Activated CD4-positive, alpha-beta T cell treated with anti-CD3 and anti-CD28 coated beads, Interleukin-2, amount 10 ng/mL, durations not matched to agents 7 days and 5 days (primary cell): ENCODE results near the gene PLPP1. TPM values are rescaled to one million over a fixed set of nuclear protein-coding genes. Genes with fewer than 3 reads are reported as not detected.

Experiments used
- CTCF ChIA-PET: fragments of 350-600 bp; sonication (Branson Sonifier 250); formaldehyde crosslinking; loops from one replicate; lab custom pipeline; 2021; ENCODE audit warnings: antibody characterized with exemption; lab: Charles Lee
- POLR2A ChIA-PET: fragments of 350-600 bp; sonication (Branson Sonifier 250); formaldehyde crosslinking; loops from one replicate; lab custom pipeline; 2021; ENCODE audit warnings: antibody characterized with exemption; lab: Charles Lee
- DNase-seq: peaks from one replicate; pipeline ENCODE4 v3.0.0-alpha.2; 2020
- H3K27ac Mint-ChIP-seq: one replicate; pipeline ENCODE4 v1.8.0; 2021; ENCODE audit warnings: mild to moderate bottlenecking, moderate library complexity, mixed read lengths
- H3K27me3 Mint-ChIP-seq: one replicate; pipeline ENCODE4 v1.8.0; 2021; ENCODE audit warnings: mixed read lengths
- H3K36me3 Mint-ChIP-seq: one replicate; pipeline ENCODE4 v1.8.0; 2021; ENCODE audit warnings: low read depth, mixed read lengths
- H3K4me1 Mint-ChIP-seq: one replicate; pipeline ENCODE4 v1.8.0; 2021; ENCODE audit warnings: mixed read lengths
- H3K4me3 Mint-ChIP-seq: one replicate; pipeline ENCODE4 v1.8.0; 2021; ENCODE audit warnings: mild to moderate bottlenecking, moderate library complexity, mixed read lengths
- H3K9me3 Mint-ChIP-seq: one replicate; pipeline ENCODE4 v1.8.0; 2021; ENCODE audit warnings: mixed read lengths
- total RNA-seq, 2 experiments: library from RNA; stranded (reverse); gene quantifications; one replicate each; pipeline ENCODE4 v1.2.3, GENCODE V29; 2021

PLPP1 gene
- total RNA-seq, 2 experiments from 2014 or later = 15.3 to 18.3 TPM

DNA sequence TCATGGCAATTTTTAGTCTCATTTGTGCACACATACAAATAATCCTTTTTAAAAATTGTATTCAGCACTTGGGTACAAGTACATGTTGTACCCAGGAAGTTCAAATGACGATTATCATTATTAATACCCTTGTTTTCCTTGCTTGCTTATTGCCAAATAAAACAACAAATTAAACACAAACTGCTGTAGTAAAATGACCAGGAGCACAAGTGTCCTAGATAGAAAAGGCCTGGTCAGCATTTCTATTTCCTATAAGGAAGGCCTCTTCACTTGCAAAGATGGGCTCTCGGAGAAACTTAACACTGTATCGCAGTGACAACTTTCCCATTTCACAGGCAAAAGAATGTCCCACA is 34.7 kb upstream of the PLPP1 start:
- H3K27ac Mint-ChIP-seq = no peak overlapping the region
- POLR2A ChIA-PET = no interaction called here
- no peaks in the 10 kb centered on the region for H3K36me3 Mint-ChIP-seq
- no peaks in the 10 kb centered on the region for H3K27me3 Mint-ChIP-seq
- no peaks in the 10 kb centered on the region for H3K9me3 Mint-ChIP-seq
- H3K4me1 Mint-ChIP-seq = peaks cover 9% of the 10 kb centered on the region
- no peak for DNase-seq
- CTCF ChIA-PET = interaction anchor here (1.2 kb wide), 1 partner anchor 28 kb away, joined by 3 read pairs; no protein-coding TSS in a partner anchor
- no peak overlapping the region for H3K4me3 Mint-ChIP-seq

DNA sequence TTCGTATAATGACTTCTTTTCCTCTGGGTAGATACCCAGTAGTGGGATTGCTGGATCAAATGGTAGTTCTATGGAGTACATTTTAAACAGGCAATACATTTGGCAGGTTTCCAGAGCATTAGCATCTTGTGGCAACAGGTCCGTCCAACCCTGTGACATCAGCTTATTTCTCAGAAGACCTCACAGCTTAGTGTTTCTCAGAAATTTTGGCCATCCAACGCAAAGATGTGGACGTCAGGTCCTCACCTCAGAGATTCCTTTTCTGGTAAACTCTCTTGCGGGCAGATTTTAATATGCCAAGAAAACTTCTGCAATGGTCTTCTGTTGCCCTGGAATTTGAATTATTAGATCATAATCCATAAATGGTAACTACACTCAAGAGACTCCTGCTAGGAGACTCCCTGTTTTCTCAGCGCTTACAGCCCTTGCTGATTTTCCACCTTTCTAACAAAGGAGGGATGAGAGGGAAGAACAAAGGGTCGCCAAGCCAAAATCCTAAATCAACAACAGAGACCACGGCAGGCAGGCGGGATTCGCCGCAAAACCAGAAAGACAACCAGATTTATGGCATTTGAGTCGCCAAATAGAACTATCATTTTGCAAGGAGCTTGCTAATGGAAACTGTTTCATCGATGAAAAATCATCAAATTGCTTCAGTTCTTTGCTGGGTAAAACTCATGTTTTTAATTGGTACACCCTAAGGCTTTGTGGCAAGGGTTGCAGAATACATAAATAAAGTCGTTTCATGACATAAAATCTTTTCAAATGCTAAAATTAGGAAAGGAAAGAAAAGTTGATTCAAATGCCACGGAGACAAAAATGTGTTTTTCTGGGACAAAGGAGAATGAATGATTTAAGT is 34.1 kb upstream of the PLPP1 start:
- Mint-ChIP-seq H3K36me3 (no peaks in the 10 kb centered on the region), H3K9me3 (no peaks in the 10 kb centered on the region), H3K4me1 (peaks cover 9% of the 10 kb centered on the region), H3K27ac (no peak overlapping the region), H3K27me3 (no peaks in the 10 kb centered on the region), H3K4me3 (no peak overlapping the region)
- ChIA-PET POLR2A (no interaction called here), CTCF (interaction anchor here (0.8 kb wide), 1 partner anchor 120 kb away, joined by 3 read pairs; no protein-coding TSS in a partner anchor)
- no peak for DNase-seq

DNA sequence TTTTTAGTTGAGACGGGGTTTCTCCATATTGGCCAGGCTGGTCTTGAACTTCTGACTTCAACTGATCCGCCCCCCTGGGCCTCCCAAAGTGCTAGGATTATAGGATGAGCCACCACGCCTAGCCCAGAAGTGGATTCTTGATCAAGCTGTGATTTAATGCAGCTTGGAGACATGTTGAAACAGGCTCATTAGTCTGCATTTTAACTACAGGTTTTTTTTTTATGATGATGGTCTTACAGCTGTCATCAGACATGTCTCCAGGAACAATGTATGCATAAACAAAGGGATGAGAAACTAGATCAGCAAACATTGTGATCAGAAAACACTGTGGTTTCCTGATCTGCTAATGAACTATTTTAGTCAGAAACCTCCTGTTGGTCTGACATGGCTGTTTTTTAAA is 30.0 kb upstream of the PLPP1 start:
- H3K27me3 Mint-ChIP-seq = no peaks in the 10 kb centered on the region
- ChIA-PET POLR2A (no interaction called here), CTCF (interaction anchor here (0.6 to 1.3 kb wide), 2 partner anchors 16 to 186 kb away, joined by 4 to 6 read pairs; no protein-coding TSS in a partner anchor)
- no peak overlapping the region for H3K4me3 Mint-ChIP-seq
- no peak overlapping the region for H3K27ac Mint-ChIP-seq
- H3K36me3 Mint-ChIP-seq = no peaks in the 10 kb centered on the region
- H3K9me3 Mint-ChIP-seq = no peaks in the 10 kb centered on the region
- no peak for DNase-seq
- H3K4me1 Mint-ChIP-seq = peaks cover 5% of the 10 kb centered on the region

DNA sequence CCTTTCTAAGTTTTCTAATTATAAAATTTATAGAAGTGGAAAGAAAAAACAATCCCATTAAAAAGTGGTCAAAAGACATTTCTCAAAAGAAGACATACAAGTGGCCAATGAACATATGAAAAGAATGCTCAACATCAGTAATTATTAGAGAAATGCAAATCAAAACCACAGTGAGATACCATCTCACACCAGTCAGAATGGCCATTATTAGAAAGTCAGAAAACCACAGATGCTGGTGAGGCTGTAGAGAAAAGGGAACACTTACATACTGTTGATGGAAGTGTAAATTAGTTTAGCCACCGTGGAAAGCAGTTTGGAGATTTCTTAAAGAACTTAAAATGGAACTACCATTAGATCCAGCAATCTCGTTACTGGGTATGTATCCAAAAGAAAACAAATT is 23.7 kb upstream of the PLPP1 start:
- Mint-ChIP-seq H3K4me3 (no peak overlapping the region), H3K9me3 (no peaks in the 10 kb centered on the region), H3K27me3 (peaks cover 4% of the 10 kb centered on the region), H3K27ac (no peak overlapping the region), H3K36me3 (no peaks in the 10 kb centered on the region), H3K4me1 (no peaks in the 10 kb centered on the region)
- no peak for DNase-seq
- POLR2A ChIA-PET = no interaction called here
- CTCF ChIA-PET = no interaction called here

DNA sequence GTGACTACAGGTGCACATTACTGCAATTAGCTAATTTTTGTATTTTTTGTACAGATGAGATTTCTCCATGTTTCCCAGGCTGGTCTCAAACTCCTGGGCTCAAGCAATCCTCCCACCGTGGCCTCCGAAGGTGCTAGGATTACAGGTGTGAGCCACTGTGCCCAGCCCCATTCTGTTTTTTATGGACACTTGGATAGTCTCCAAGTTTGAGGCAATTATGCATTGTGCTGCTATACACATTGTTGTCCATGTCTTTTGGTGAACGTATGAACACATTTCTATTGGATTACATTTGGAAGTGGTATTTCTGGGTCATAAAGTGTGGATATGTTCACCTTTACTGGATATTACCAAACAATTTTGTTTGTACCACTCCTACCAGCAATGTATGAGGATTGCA is 22.4 kb upstream of the PLPP1 start:
- Mint-ChIP-seq H3K36me3 (no peaks in the 10 kb centered on the region), H3K27me3 (peaks cover 4% of the 10 kb centered on the region), H3K27ac (no peak overlapping the region), H3K4me3 (no peak overlapping the region), H3K9me3 (no peaks in the 10 kb centered on the region), H3K4me1 (no peaks in the 10 kb centered on the region)
- ChIA-PET CTCF (no interaction called here), POLR2A (no interaction called here)
- no peak for DNase-seq

DNA sequence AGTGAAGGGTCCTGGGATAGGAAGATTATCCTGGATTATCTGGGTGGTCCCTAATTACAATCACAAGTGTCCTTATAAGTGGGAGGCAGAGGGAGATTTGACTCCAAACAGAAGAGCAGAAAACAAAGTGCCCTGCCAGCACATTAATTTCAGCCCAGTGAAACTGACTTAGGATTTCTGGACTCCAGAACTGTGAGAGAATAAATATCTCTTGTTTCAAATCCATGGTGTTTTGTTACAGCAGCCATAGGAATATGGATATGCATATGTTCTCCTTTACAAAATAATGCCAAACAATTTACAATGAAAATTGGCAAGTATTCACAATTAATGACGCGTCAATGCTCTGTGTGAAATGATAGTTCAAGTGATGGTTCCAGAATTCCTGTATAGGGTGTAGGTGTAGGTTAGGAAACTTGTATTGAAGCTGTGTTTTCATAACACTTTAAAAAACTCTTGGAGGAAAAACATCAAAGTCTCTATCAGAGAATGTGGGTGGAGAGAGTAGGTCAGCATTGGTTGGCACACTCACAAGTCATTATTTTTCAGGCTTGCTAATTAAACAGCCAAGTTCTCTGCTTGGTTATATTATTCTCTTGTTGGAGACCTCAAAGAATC is 19.9 kb upstream of the PLPP1 start:
- ChIA-PET POLR2A (no interaction called here), CTCF (no interaction called here)
- Mint-ChIP-seq H3K4me1 (peaks cover 3% of the 10 kb centered on the region), H3K27me3 (peaks cover 11% of the 10 kb centered on the region), H3K27ac (no peak overlapping the region), H3K4me3 (no peak overlapping the region), H3K36me3 (peaks cover 2% of the 10 kb centered on the region), H3K9me3 (no peaks in the 10 kb centered on the region)
- DNase-seq = no peak

DNA sequence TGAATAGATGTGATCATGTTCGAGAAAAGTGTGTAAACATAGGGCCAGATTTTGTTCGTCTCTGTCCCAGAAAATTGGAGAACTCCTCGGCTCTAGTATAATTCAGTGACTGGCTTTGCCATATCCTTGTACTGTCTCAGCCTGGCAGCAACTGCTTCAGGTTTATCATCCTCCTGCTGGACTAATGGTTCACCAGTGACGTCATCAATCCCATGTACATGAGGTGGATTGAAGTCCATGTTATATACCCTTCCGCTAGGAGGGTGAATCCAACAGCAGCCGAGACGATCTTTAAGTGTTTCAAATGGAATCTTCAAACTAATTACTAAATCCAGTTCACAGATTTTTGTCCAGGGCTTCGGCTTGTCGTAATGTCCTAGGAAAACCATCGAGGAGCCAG is 17.1 kb upstream of the PLPP1 start:
- no peak overlapping the region for H3K4me3 Mint-ChIP-seq
- H3K27me3 Mint-ChIP-seq = peaks cover 17% of the 10 kb centered on the region
- POLR2A ChIA-PET = no interaction called here
- CTCF ChIA-PET = interaction anchor here (1.3 kb wide), 1 partner anchor 8 kb away, joined by 6 read pairs; no protein-coding TSS in a partner anchor
- peaks cover 10% of the 10 kb centered on the region for H3K4me1 Mint-ChIP-seq
- DNase-seq = no peak
- peaks cover 4% of the 10 kb centered on the region for H3K36me3 Mint-ChIP-seq
- H3K9me3 Mint-ChIP-seq = no peaks in the 10 kb centered on the region
- H3K27ac Mint-ChIP-seq = no peak overlapping the region

DNA sequence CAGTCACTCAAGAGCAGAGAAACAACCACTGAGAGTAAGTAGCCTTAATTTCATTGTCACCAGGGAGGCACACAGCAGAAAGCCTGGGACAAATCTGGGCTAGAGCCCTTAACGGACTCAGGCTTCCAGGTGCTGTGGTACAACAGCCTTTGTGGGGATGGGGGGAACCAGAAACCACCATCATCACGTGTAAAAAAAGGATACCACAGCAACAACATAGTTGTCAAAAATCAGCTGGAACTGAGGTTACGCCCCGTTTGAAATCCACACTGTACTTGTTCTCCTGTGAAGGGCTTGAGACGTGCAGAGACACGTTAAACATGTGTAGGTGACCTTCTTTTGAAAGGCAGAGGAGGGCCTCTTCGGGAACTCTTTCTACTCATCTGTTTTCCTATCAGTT is 16.6 kb upstream of the PLPP1 start:
- H3K4me3 Mint-ChIP-seq = no peak overlapping the region
- H3K27me3 Mint-ChIP-seq = peaks cover 17% of the 10 kb centered on the region
- ChIA-PET CTCF (interaction anchor here (1.3 kb wide), 1 partner anchor 9 kb away, joined by 6 read pairs; no protein-coding TSS in a partner anchor), POLR2A (no interaction called here)
- H3K9me3 Mint-ChIP-seq = no peaks in the 10 kb centered on the region
- no peak for DNase-seq
- peaks cover 4% of the 10 kb centered on the region for H3K36me3 Mint-ChIP-seq
- no peak overlapping the region for H3K27ac Mint-ChIP-seq
- peaks cover 10% of the 10 kb centered on the region for H3K4me1 Mint-ChIP-seq

DNA sequence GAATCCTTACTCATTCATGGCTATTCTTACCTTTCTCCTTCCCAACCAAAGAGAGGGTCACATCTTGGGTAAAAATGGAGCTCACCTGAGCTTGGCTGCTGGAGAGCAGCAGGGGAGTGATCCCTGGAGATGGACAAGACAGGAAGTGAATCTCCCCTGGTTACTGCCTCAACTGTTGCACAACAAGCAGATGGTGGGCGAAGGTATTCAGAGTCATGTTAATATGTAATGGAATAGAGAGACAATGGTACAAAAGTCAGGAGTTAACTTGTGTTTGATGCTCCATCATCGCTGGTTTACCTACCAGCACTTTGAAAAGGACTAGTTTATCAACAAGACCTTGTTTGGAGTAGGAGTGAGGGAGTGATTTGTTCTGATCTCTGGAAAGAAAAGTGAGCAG is 13.0 kb upstream of the PLPP1 start:
- POLR2A ChIA-PET = no interaction called here
- H3K36me3 Mint-ChIP-seq = peaks cover 4% of the 10 kb centered on the region
- no peak for DNase-seq
- CTCF ChIA-PET = interaction anchor here (1.3 to 1.8 kb wide), 4 partner anchors 13 to 36 kb away, joined by 3 to 4 read pairs (median 4); no protein-coding TSS in a partner anchor
- H3K4me3 Mint-ChIP-seq = no peak overlapping the region
- H3K27me3 Mint-ChIP-seq = peaks cover 13% of the 10 kb centered on the region
- peaks cover 18% of the 10 kb centered on the region for H3K4me1 Mint-ChIP-seq
- no peak overlapping the region for H3K27ac Mint-ChIP-seq
- H3K9me3 Mint-ChIP-seq = peaks cover 2% of the 10 kb centered on the region

DNA sequence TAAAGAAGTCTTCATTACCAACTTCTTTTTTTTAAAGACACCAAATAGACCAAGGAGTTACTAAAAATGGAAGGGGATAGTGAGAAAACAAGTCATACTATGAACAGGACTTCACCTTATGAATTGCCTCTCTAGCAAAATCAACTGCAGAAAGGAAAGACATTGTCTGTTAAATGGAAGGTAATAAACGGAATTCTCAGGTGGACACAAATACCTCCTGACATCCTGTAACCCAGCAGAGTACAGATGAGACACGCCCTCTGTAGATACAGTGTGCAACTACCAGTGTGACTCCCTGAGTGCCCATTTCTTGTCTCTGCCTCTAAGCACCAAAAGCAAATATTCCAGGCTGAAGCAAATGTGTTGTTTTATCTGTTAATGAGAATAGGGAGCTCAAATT is 12.2 kb upstream of the PLPP1 start:
- H3K9me3 Mint-ChIP-seq = peaks cover 2% of the 10 kb centered on the region
- H3K27me3 Mint-ChIP-seq = peaks cover 13% of the 10 kb centered on the region
- no peak for DNase-seq
- POLR2A ChIA-PET = no interaction called here
- no peak overlapping the region for H3K27ac Mint-ChIP-seq
- CTCF ChIA-PET = interaction anchor here (0.6 to 1.7 kb wide), 3 partner anchors 14 to 48 kb away, joined by 3 to 4 read pairs (median 3); no protein-coding TSS in a partner anchor
- peaks cover 18% of the 10 kb centered on the region for H3K4me1 Mint-ChIP-seq
- no peak overlapping the region for H3K4me3 Mint-ChIP-seq
- H3K36me3 Mint-ChIP-seq = peaks cover 4% of the 10 kb centered on the region

DNA sequence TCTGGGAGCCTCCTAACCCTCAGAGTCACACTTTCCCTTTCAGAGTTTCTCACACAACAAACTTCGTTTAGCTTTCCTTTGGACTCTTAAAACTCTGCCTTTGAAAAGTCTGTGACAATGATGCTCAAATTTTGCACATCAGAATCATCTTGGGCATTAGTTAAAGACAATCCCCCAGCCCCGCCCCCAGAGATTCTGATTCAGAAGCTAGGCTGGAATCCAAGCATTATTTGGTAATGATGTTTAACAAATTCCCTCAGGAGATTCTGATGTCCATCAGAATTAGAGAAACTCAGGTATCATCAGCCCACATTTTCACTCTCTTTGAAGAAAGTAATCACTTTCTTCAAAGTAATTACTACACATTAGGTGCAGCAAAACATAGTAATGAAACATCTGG is 9.6 kb upstream of the PLPP1 start:
- POLR2A ChIA-PET = no interaction called here
- peaks cover 37% of the 10 kb centered on the region for H3K4me1 Mint-ChIP-seq
- H3K4me3 Mint-ChIP-seq = no peak overlapping the region

DNA sequence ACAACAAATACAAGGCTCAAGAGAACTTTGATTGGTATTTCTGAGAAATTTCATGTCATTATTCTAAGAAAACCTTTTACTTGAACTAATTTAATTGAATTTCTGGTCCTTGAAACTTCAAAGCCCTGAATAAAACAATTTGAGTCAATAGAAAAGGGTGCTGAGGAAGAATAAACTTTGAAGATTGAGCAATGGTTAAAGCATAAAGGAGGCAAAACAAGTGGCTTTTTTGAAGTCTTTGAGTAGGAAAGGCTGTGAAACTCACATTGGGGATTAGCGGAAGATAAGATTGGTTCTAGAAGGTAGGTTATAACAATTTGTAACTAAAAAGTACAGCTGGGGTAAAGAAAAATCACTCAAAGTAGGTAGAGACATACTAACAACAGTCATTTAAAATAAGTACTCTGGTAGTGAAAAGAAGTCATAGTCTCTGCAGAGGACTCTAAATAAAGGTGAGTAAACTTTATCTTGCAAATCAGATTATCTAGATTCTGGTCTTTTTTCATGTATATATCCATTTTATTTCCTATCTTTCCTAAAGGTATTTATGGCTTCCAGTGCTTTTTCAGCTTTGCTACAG is 6.4 kb upstream of the PLPP1 start:
- DNase-seq = no peak
- POLR2A ChIA-PET = interaction anchor here (0.7 kb wide), 1 partner anchor 413 kb away, joined by 3 read pairs; no protein-coding TSS in a partner anchor
- H3K36me3 Mint-ChIP-seq = no peaks in the 10 kb centered on the region
- H3K4me1 Mint-ChIP-seq = peaks cover 45% of the 10 kb centered on the region
- H3K9me3 Mint-ChIP-seq = peaks cover 2% of the 10 kb centered on the region
- H3K27me3 Mint-ChIP-seq = no peaks in the 10 kb centered on the region
- peak overlapping the region; percentile 37 for H3K4me3 Mint-ChIP-seq
- peak overlapping the region; percentile 86 for H3K27ac Mint-ChIP-seq
- CTCF ChIA-PET = interaction anchor here (1.4 kb wide), 1 partner anchor 15 kb away, joined by 3 read pairs; no protein-coding TSS in a partner anchor

More for the DNA sequence above, 9.6 kb upstream of the PLPP1 start:
- CTCF ChIA-PET = no interaction called here
- peaks cover 2% of the 10 kb centered on the region for H3K9me3 Mint-ChIP-seq
- DNase-seq = no peak
- peaks cover 5% of the 10 kb centered on the region for H3K27me3 Mint-ChIP-seq
- H3K27ac Mint-ChIP-seq = no peak overlapping the region
- peaks cover 1% of the 10 kb centered on the region for H3K36me3 Mint-ChIP-seq
